Hematopoietic multipotent progenitor cell treated with erythropoietin and hydrocortisone succinate and interleukin-3 and kit ligand, for 4 days (in vitro differentiated cells): ENCODE data around the gene OR2H2.

Source experiments
- DNase-seq: peaks from one replicate; pipeline ENCODE4 v3.0.0-alpha.2; 2015

OR2H2 gene

GRCh38 chr6:29631209-29631810 is 46.4 kb downstream of the OR2H2 start:
- DNase-seq = peak; percentile 45

- DNase-seq = peak; percentile 60
These were observed 47.2 kb downstream of the OR2H2 start for GRCh38 chr6:29631860-29632731.

- DNase-seq = peak; percentile 87
These were observed 48.0 kb downstream of the OR2H2 start, which contains the start of gene GABBR1 for GRCh38 chr6:29632789-29633533. Gene GABBR1 (minus strand): TSS chr6:29633183. CDS start chr6:29632385, 798 bp downstream.

- no peak for DNase-seq
These were observed 48.6 kb downstream of the OR2H2 start for GRCh38 chr6:29633534-29633905.

- no peak for DNase-seq
These were observed 52.3 kb downstream of the OR2H2 start for GRCh38 chr6:29637247-29637646.
